Eye (tissue), 1 donor: ENCODE data around the gene NCK1.

Experiments
- DNase-seq: peaks from one replicate; pipeline ENCODE4 v3.0.0-alpha.2; 2015

NCK1 gene

GRCh38 chr3:136861890-136862616 is at the start of gene NCK1:
Gene NCK1 (plus strand): TSS chr3:136862208. CDS start chr3:136928002, 65,794 bp downstream.
- DNase-seq: peak; percentile 99

GRCh38 chr3:136817448-136817847 is 44.6 kb upstream of the NCK1 start:
- no peak for DNase-seq

DNA sequence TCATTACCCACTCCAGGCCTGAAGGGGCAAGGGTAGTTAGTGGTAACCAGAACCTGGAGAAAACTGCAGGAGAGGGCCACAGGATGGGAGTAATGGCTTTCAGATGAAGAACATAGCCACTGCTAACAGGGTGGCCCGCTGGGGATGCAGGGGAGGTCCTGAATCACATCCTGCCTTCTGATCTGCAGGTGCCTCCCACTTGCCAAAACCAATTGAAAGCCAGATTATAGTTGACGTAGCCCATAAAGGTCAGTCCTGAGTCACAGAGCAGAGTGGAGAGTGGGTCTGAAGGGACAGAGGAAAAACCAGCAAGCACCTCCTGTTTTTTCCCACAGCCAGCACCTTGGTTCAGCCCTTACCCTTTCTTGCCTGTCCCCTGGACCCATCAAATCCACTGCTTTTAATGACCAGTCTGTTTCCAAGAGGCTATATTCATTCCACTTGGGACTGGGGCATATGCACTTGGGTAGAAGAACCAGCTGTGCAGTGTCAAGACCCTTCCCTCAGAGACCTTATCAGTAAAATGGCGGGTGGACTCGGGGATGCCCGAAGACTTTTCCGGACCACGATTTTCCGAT is 43.7 kb upstream of the NCK1 start:
- no peak for DNase-seq

- DNase-seq: peak; percentile 86
Observed at GRCh38 chr3:136818769-136819391, 43.1 kb upstream of the NCK1 start, which contains the start of gene SLC35G2. Gene SLC35G2 (plus strand): TSS chr3:136819126. CDS start chr3:136854461, 35,335 bp downstream.

- peak; percentile 85 for DNase-seq
Observed at GRCh38 chr3:136819392-136819730, 42.6 kb upstream of the NCK1 start.

- DNase-seq: peak; percentile 80
Observed at GRCh38 chr3:136819731-136820679, 42.0 kb upstream of the NCK1 start.

- DNase-seq: no peak
Observed at GRCh38 chr3:136831461-136831860, 30.5 kb upstream of the NCK1 start.

GRCh38 chr3:136835089-136835812 is 26.8 kb upstream of the NCK1 start:
- DNase-seq: no peak

GRCh38 chr3:136835813-136836510 is 26.0 kb upstream of the NCK1 start:
- DNase-seq: no peak

- no peak for DNase-seq
Observed at GRCh38 chr3:136836511-136837156, 25.4 kb upstream of the NCK1 start.

DNA sequence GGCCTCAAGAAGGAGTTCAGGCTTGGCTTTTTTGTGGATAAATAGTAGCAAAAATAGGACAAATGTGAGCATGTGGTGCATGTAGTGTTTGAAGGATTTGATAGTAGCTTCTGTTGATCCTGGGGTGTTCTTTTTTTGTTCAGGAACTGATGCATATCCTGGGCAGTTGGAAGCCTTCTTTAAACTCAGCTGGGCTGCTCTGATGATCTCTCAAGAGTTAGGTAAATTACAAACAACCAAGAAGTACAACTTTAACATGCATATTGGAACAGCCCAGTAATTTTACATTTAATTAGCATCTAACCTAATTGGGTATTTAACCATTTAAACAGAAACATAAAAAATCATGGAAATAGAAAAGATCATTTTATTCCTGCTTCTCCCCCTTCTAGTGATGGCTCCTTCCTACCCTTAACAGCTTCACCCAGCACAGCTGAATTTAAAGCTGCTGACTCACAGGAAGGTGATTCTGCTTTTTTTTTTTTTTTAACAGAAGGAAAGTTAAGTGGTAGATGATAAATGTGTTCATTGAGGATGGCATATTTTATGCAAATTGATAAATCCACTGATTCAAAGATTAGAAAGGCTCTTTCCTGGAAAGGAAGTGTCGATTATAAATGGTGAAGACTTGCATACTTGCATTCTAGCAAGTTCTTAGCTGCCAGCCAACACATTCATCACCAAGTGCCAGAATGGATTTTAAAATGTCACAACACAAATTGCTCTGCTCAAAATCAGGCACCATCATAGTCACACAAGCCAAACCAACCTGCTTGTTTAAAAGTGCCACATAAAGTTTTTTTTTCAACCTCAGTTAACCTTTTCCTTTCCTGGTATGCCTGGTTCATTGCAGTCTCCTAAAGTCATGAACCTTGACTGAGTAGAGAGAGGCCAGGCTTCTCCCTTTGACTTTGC is 23.1 kb upstream of the NCK1 start:
- no peak for DNase-seq

DNA sequence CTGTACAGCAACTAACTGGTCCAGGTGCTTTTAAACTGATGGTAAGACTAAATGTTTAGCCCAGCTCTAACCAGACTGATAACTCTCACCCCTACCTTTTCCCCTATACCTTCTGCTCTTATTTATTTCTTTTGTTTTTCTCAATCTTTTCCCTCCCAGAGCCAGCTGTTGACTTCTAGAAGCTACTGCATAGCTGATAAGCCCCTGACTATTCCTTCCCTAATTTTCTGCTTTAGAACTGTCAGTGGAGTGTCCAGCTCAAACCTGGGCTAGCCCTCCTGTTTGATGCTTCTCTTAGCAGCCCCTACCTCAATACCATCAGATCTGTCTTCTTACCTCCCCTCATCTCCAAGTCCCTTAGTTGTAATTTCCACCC is 22.5 kb upstream of the NCK1 start:
- DNase-seq: no peak

DNA sequence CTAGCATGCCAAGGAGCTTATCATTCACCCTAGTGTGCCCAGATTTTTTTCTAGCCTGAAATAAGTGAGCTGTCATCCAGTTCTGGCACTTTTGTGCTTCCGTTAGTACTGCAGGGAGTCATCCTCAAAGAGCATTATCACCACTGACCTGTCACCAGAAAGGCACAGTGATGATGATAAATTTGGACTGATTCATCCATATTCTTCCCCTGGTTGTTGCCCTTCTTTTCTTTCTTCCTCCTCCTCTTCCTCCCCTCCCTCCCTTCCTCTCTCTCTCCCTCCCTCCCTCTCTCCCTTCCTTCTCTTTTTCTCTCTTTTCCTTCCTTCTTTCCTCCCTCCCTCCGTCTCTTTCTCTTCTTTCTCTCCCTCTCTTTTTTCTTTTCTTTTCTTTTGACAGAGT is 21.8 kb upstream of the NCK1 start:
- DNase-seq: no peak

GRCh38 chr3:136842294-136842693 is 19.7 kb upstream of the NCK1 start:
- no peak for DNase-seq

- DNase-seq: no peak
Observed at GRCh38 chr3:136844724-136845123, 17.3 kb upstream of the NCK1 start.

GRCh38 chr3:136852180-136852579 is 9.8 kb upstream of the NCK1 start:
- DNase-seq: no peak

- no peak for DNase-seq
Observed at GRCh38 chr3:136856665-136857064, 5.3 kb upstream of the NCK1 start.

- no peak for DNase-seq
Observed at GRCh38 chr3:136858381-136858780, 3.6 kb upstream of the NCK1 start.

- peak; percentile 6 for DNase-seq
Observed at GRCh38 chr3:136860541-136860940, 1.5 kb upstream of the NCK1 start.
